DMS79 (cell line): ENCODE measurements around the gene ZDHHC20.
"Not testable (repeated sequence)": the region's sequence is repeated elsewhere in the genome, so short reads cannot be mapped to it uniquely, and the experiment has no call there.

ENCODE experiments used
- DNase-seq: peaks from one replicate; lab custom pipeline; 2025; lab: John Stamatoyannopoulos, UW

Gene ZDHHC20

GRCh38 chr13:21435231-21435630 is 23.9 kb downstream of the ZDHHC20 start:
- no peak for DNase-seq

GRCh38 chr13:21434588-21434987 is 24.5 kb downstream of the ZDHHC20 start:
- no peak for DNase-seq

- no peak for DNase-seq
These were observed 29.9 kb downstream of the ZDHHC20 start for GRCh38 chr13:21429211-21429610.

- no peak for DNase-seq
These were observed 31.4 kb downstream of the ZDHHC20 start for GRCh38 chr13:21427741-21428140.

GRCh38 chr13:21426238-21426637 is 32.9 kb downstream of the ZDHHC20 start:
- no peak for DNase-seq

DNA sequence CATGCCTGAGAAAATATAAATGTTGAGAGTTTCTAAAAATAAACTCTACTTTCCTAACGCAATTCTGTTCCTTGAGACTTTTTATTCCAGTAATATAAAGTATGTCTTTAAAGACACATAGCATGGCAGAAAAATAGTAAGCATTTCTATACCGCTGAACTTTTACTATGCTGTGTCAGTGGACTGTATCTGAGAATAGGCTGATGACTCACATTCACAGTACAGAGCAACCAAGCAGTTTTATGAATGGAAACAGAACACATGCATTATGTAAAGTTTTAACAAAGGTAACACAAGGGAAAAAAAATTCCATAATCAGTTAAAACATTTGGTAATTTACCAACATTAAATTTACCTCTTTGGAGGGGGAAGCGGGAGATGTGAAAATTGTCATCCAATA is 38.4 kb downstream of the ZDHHC20 start:
- DNase-seq: no peak

GRCh38 chr13:21413013-21413412 is 46.1 kb downstream of the ZDHHC20 start:
- DNase-seq: no peak

- DNase-seq: not testable (repeated sequence)
These were observed 48.6 kb downstream of the ZDHHC20 start for GRCh38 chr13:21410453-21410852.

DNA sequence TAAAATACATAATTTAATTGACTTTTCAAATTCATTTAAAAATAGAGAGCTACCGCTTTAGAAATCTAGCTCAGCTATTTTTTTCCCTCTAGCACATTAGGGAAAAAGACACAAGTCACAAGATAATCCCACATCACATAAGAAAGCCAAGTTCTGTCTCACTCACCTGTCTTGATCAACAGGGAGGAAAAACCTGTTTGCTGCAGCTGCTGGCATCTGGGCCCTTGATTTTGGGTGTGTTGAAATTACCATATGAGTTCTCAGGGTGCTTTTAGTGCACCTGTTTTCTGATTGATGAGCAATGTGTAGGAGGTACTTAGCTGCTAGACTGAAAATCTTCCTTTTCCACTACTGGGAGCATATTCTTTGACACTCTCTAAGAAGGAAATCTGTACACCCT is 53.8 kb downstream of the ZDHHC20 start:
- DNase-seq: no peak

GRCh38 chr13:21402586-21403307 is 56.4 kb downstream of the ZDHHC20 start:
- DNase-seq: no peak

DNA sequence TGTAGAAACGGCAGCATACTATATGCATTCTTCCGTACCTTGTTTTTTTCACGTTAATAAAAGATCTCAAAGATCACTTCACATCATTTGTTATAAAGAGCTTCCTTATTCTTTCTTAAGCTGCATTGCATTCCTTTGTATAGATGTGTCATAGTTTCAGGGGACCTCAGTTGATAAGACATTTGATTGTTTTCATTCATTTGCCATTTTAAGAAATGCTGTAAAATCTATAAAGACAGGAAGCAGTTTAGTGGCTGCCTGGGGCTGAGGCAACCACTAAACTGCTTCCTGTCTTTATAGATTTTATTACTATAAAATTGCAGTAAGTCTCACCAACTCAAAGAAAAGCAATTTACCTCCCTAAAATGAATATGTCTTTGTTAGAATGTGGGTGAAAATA is 59.4 kb downstream of the ZDHHC20 start:
- DNase-seq: no peak

- DNase-seq: no peak
These were observed 63.1 kb downstream of the ZDHHC20 start for GRCh38 chr13:21395953-21396352.

DNA sequence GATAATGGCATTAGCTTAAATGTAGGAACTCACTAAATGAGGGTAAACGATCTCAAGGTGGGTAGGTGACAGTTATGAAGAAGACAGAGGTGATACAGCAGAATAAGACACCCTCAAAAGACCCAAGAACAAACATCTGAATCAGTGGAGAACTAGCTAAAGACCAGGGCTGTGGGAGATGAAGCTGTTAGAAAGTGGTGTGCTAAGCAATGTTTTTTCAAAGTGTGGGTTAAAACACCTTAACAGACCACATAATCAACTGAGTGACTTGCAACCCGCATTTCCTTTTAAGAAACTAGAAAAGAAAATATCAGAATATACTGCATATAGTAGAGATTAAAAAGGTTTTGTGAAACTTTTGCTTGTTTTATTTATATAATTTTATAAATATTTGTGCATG is 70.0 kb downstream of the ZDHHC20 start:
- DNase-seq: no peak

DNA sequence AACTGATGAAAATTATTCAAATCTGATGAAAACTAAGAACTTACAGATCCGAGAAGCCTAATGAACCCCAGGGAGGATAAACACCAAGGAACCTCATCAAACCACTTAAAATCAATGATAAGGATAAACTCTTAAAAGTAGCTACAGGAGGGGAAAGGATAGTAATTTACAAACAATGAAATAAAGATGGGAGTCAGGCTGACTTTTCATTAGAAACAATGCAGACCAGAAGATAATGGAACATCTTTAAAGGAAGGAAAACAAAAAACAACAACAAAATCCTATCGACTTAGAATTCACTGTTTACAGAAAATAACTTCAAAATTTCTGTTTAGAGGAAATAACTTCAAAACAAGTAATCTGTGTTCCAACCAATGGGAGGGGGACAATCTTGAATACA is 73.4 kb downstream of the ZDHHC20 start:
- no peak for DNase-seq

DNA sequence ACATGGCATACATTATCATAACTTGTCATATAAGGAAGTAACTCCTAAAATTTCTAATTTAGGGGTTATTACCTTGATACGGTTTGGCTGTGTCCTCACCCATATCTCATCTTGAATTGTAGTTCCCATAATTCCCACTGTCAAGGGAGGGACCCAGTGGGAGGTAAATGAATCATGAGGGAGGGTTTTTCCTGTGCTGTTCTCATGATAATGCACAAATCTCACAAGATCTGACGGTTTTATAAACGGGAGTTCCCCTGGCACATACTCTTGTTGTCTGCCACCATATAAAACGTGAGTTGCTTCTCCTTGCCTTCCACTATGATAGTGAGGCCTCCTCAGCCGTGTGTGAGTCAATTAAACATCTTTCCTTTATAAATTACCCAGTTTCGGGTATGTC is 76.0 kb downstream of the ZDHHC20 start:
- no peak for DNase-seq

DNA sequence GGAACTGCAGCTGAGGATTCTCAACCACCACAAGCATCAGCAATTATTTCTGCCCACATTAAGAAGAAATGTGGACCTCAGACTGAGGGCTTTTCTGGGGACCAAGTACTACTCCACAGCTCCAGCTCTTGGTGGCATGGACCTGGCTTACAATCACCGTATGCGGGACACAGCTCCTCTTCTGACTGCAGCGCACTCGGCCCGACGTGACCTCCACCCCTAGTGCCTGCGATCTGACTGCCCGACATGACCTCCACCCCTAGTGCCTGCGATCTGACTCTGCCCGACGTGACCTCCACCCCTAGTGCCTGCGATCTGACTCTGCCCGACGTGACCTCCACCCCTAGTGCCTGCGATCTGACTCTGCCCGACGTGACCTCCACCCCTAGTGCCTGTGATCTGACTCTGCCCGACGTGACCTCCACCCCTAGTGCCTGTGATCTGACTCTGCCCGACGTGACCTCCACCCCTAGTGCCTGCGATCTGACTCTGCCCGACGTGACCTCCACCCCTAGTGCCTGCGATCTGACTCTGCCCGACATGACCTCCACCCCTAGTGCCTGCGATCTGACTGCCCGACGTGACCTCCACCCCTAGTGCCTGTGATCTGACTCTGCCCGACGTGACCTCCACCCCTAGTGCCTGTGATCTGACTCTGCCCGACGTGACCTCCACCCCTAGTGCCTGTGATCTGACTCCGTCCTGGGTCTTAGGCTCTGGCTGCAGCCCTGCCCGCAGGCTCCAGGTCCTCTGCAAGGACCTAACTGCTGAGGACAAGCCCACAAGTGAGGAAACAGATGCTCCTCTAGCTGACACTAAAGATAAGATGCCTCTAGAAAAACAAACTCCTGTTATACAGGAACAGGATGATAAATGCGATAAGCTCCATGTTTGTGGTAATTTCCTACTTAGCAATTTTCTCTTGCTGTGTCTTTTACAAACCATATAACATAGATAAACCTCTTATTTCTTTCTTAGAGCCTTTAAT is 81.8 kb downstream of the ZDHHC20 start:
- DNase-seq: not testable (repeated sequence)

- no peak for DNase-seq
These were observed 86.6 kb downstream of the ZDHHC20 start for GRCh38 chr13:21372530-21372929.

DNA sequence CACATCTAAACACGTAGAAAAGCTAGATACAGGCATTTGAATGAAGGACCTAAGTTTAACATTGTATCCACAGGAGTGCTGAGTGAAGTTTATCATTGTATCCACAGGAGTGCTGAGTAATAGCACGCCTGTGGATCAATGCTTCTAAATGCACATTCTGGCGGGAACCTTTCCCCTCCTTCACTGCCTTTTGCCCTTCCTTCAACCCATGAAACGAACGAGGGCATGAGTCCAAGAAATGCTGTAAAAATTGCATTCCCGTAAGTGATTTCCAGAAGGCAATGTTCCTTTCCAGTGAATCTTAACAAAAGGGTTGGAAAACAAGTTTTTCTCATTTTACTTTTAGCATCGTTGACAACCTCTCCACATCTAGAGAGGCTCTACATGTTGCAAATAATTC is 88.1 kb downstream of the ZDHHC20 start:
- DNase-seq: peak; percentile 53

DNA sequence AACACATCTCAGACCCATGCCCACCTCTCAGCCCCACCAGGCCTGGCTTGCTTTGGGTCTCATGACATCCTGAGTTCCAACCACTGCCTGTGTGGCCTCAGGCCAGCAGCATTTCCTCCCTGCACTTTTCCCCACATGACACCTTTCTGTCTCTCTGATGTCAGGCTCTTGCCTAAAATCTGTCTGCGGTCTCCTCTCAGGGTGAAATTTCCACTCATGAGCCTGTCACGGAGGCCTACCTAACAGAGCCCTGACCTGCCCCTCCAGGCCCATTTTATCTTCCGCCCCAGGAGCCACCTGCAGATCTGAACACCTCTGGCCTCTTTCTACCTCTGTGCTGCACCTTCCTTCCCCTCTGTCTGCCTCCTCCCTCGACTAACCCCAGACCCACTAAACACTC is 93.5 kb downstream of the ZDHHC20 start:
- DNase-seq: no peak

GRCh38 chr13:21364916-21365315 is 94.2 kb downstream of the ZDHHC20 start:
- DNase-seq: no peak

DNA sequence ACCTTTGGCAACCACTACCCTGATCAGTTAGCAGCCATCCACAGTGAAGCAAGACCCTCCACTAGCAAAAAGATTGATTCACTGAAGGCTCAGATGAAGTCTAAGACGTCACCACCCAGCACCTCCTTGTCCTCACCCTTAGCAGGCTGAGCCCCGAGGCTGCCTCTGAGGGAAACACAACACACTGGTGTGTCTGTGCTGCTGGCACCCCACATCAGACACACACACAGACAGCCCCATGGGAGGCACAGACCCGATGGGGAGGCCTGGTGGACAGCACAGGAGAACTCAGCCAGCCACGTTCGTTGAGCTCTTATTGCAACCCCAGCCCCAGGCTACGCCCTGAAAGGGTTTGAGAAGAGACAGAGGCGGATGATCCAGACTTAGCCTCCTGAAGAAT is 94.7 kb downstream of the ZDHHC20 start:
- DNase-seq: no peak

DNA sequence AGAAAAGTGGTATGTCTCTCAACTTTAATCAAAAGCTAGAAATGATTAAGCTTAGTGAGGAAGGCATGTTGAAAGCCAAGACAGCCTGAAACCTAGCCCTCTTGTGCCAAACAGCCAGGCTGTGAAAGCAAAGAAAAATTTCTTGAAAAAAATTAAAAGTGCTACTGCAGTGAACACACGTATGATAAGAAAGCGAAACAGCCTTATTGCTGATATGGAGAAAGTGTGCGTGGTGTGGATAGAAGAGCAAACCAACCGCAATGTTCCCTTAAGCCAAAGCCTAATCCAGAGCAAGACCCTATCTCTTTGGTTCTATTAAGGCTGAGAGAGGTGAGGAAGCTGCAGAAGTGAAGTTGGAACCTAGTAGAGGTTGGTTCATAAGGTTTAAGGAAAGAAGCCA is 96.4 kb downstream of the ZDHHC20 start:
- no peak for DNase-seq

GRCh38 chr13:21361706-21362105 is 97.4 kb downstream of the ZDHHC20 start:
- no peak for DNase-seq
